Natural killer cell (primary cell): ENCODE results near the gene CCDC157. TPM values are rescaled to one million over a fixed set of nuclear protein-coding genes. Genes with fewer than 3 reads are reported as not detected.
A peak's percentile ranks its signal among the peaks of the same experiment; 100 is the strongest.

Experiments used
- ATAC-seq, 3 donors: fragments of 150-1000 bp in 2 of 3; fragments of 200-7000 bp in 1 of 3; cut with Tn5 transposase; 1 replicate in 1 of 3; 2 replicates in 2 of 3; pipeline ENCODE4 v1.10.0; 2021; ENCODE audit warnings: mild to moderate bottlenecking in 2 of 3, moderate library complexity in 2 of 3
- DNase-seq, 2 donors: peaks; one replicate each; pipeline versions ENCODE4 v3.0.0 to v3.0.0-alpha.2; 2013 to 2021; ENCODE audit warnings: mixed read lengths in 1 of 2
- H3K27ac ChIP-seq: one replicate; pipeline ENCODE4 v1.5.1; 2013; ENCODE audit warnings: mild to moderate bottlenecking, low read length
- H3K27me3 ChIP-seq: one replicate; pipeline ENCODE4 v1.6.1; 2013; ENCODE audit warnings: low read length; ENCODE audit not compliant: control insufficient read depth, insufficient read depth
- H3K36me3 ChIP-seq: one replicate; pipeline ENCODE4 v1.6.1; 2013; ENCODE audit warnings: low read length; ENCODE audit not compliant: control insufficient read depth, insufficient read depth
- H3K4me1 ChIP-seq: one replicate; pipeline ENCODE4 v1.6.1; 2013; ENCODE audit warnings: low read length; ENCODE audit not compliant: control insufficient read depth, insufficient read depth
- H3K4me3 ChIP-seq: one replicate; pipeline ENCODE4 v1.5.1; 2013; ENCODE audit warnings: low read length
- H3K9me3 ChIP-seq: one replicate; pipeline ENCODE4 v1.6.1; 2013; ENCODE audit warnings: low read length; ENCODE audit not compliant: control insufficient read depth, insufficient read depth
- H3K27ac Mint-ChIP-seq, 2 donors: one replicate each; pipeline ENCODE4 v1.8.0; 2022; ENCODE audit warnings: mild to moderate bottlenecking in 2 of 2, mixed read lengths in 2 of 2, moderate library complexity in 1 of 2
- H3K27me3 Mint-ChIP-seq, 2 donors: one replicate each; pipeline ENCODE4 v1.8.0; 2022; ENCODE audit warnings: low read depth in 2 of 2, mixed read lengths in 2 of 2
- H3K36me3 Mint-ChIP-seq: one replicate; pipeline ENCODE4 v1.8.0; 2022; ENCODE audit warnings: mixed read lengths
- H3K4me1 Mint-ChIP-seq, 2 donors: one replicate each; pipeline ENCODE4 v1.8.0; 2022; ENCODE audit warnings: mixed read lengths in 2 of 2
- H3K4me3 Mint-ChIP-seq: one replicate; pipeline ENCODE4 v1.8.0; 2022; ENCODE audit warnings: mild to moderate bottlenecking, moderate library complexity, mixed read lengths
- H3K9me3 Mint-ChIP-seq, 2 donors: one replicate each; pipeline ENCODE4 v1.8.0; 2022; ENCODE audit warnings: mixed read lengths in 2 of 2
- CTCF ChIP-seq: fragments of 200-600 bp; IDR thresholded peaks from one replicate; pipeline ENCODE4 v1.8.0; 2022; ENCODE audit warnings: antibody characterized with exemption
- WGBS: methylation state at CpG from one replicate; pipeline ENCODE4 v1.1.7; 2013; ENCODE audit warnings: missing lambda C conversion rate; ENCODE audit not compliant: insufficient coverage; 5-methylcytosine and 5-hydroxymethylcytosine counted together
- intact Hi-C: fragments of 100-400 bp; cut with micrococcal nuclease; formaldehyde crosslinking; loops from one replicate; pipeline ENCODE4 v1.14.2; 2022
- total RNA-seq, 4 donors: library from RNA; stranded (reverse); fragments of 120-200 nt in 1 of 4; gene quantifications; one replicate each; pipeline versions ENCODE4 v1.2.3 to v1.2.4, GENCODE V29; 2013 to 2022

The CCDC157 gene
- total RNA-seq, 3 donors from 2014 or later (not counting 1 experiment from before 2014, with no cell fraction given) = 7.7 to 9.7 (median 8.4) TPM

GRCh38 chr22:30333707-30334087 is 23.1 kb upstream of the CCDC157 start:
- Histone ChIP-seq H3K36me3 (peaks cover 65% of the 10 kb centered on the region), H3K27ac (no peak overlapping the region), H3K27me3 (no peaks in the 10 kb centered on the region), H3K9me3 (no peaks in the 10 kb centered on the region), H3K4me1 (no peaks in the 10 kb centered on the region), H3K4me3 (no peak overlapping the region)
- Mint-ChIP-seq H3K27ac (no peak overlapping the region), H3K4me1 (no peaks in the 10 kb centered on the region), H3K9me3 (no peaks in the 10 kb centered on the region), H3K36me3 (no peaks in the 10 kb centered on the region), H3K4me3 (no peak overlapping the region), H3K27me3 (no peaks in the 10 kb centered on the region)
- no peak for DNase-seq
- intact Hi-C loops = no loop called here
- 98% methylated on average over 3 of the region's 3 CpGs for WGBS
- ATAC-seq = no peak
- no peak for TF ChIP-seq CTCF

GRCh38 chr22:30334646-30335045 is 22.2 kb upstream of the CCDC157 start:
- intact Hi-C loops = no loop called here

GRCh38 chr22:30335236-30335635 is 21.6 kb upstream of the CCDC157 start:
- 100% methylated on average over 1 of the region's 1 CpG for WGBS
- Mint-ChIP-seq H3K4me1 (no peaks in the 10 kb centered on the region), H3K27me3 (no peaks in the 10 kb centered on the region), H3K9me3 (no peaks in the 10 kb centered on the region), H3K27ac (no peak overlapping the region), H3K36me3 (no peaks in the 10 kb centered on the region), H3K4me3 (no peak overlapping the region)
- ATAC-seq = peak in 1 of 3 donors; percentile 7
- DNase-seq = no peak
- H3K4me3 ChIP-seq = no peak overlapping the region
- no peaks in the 10 kb centered on the region for H3K27me3 ChIP-seq
- H3K4me1 ChIP-seq = no peaks in the 10 kb centered on the region
- H3K27ac ChIP-seq = no peak overlapping the region
- no peaks in the 10 kb centered on the region for H3K9me3 ChIP-seq
- H3K36me3 ChIP-seq = peaks cover 81% of the 10 kb centered on the region
- intact Hi-C loops = no loop called here
- TF ChIP-seq CTCF = no peak

More at GRCh38 chr22:30334646-30335045, 22.2 kb upstream of the CCDC157 start:
- H3K9me3 ChIP-seq = no peaks in the 10 kb centered on the region
- Mint-ChIP-seq H3K27ac (no peak overlapping the region), H3K9me3 (no peaks in the 10 kb centered on the region), H3K36me3 (no peaks in the 10 kb centered on the region), H3K27me3 (no peaks in the 10 kb centered on the region), H3K4me3 (no peak overlapping the region), H3K4me1 (no peaks in the 10 kb centered on the region)
- H3K36me3 ChIP-seq = peaks cover 75% of the 10 kb centered on the region
- no peak overlapping the region for H3K27ac ChIP-seq
- no peak overlapping the region for H3K4me3 ChIP-seq
- H3K4me1 ChIP-seq = no peaks in the 10 kb centered on the region
- ATAC-seq (no peak), DNase-seq (no peak)
- TF ChIP-seq CTCF = no peak
- H3K27me3 ChIP-seq = no peaks in the 10 kb centered on the region
- 89% methylated on average over 3 of the region's 4 CpGs for WGBS

GRCh38 chr22:30336752-30337460 is 19.9 kb upstream of the CCDC157 start:
- 97% methylated on average over 4 of the region's 4 CpGs for WGBS
- Histone ChIP-seq H3K4me3 (no peak overlapping the region), H3K27ac (no peak overlapping the region), H3K4me1 (no peaks in the 10 kb centered on the region), H3K9me3 (no peaks in the 10 kb centered on the region), H3K27me3 (no peaks in the 10 kb centered on the region), H3K36me3 (peaks cover 92% of the 10 kb centered on the region)
- no peaks in the 10 kb centered on the region for H3K9me3 Mint-ChIP-seq
- H3K27ac Mint-ChIP-seq = no peak overlapping the region
- no peak overlapping the region for H3K4me3 Mint-ChIP-seq
- intact Hi-C loops = no loop called here
- no peak for TF ChIP-seq CTCF
- H3K4me1 Mint-ChIP-seq = no peaks in the 10 kb centered on the region
- no peaks in the 10 kb centered on the region for H3K27me3 Mint-ChIP-seq
- no peaks in the 10 kb centered on the region for H3K36me3 Mint-ChIP-seq
- ATAC-seq = no peak
- no peak for DNase-seq
